D721Med (cell line): ENCODE results near the gene PRKG1.

ENCODE experiments used
- DNase-seq: peaks from one replicate; pipeline ENCODE4 v3.0.0; 2011; ENCODE audit warnings: low spot score; ENCODE audit not compliant: insufficient read length
- FAIRE-seq: peaks from 2 replicates; lab custom pipeline; 2011; peaks lifted over from hg19 to GRCh38; lab: Jason Lieb, UNC
- CTCF ChIP-seq: IDR thresholded peaks from 2 replicates; pipeline ENCODE4 v1.5.1; 2012; ENCODE audit warnings: mild to moderate bottlenecking, control low read depth; ENCODE audit not compliant: insufficient read depth; ENCODE audit errors: missing control alignments

PRKG1 gene

GRCh38 chr10:51892313-51892712 is 818.0 kb downstream of the PRKG1 start:
- no peak for DNase-seq
- no peak for FAIRE-seq
- TF ChIP-seq CTCF, result no peak

DNA sequence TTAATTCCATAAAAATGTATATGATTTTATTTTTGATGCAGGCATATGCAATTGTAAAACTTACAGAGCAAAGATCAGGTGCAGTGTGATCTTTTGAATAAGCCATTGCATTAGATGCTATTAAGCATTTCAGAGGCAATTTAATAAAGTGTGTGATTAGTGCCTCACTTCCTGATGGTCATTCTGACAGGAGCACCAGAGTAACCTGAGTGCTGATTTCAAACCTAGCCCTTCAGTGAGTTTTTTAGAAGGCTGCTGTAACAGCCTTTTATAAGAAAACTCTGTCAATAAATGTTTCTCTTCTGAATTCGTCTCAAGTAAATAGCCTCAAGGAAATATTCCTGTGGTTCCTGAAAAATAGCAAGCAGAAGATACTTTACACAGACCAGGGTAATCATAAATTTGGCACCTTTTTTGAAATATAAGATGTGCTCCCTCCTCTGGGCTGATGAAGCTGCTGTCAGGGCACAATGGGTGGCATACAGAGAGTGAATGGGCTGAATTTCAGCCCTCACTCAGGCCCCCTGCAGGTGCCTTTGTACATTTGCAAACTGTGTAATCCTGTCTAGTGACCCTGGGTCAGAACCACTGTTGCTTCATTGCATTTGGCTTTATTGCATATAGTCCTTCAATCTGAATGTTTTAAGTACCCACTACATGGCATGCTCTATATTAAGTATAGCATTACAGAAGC is 818.8 kb downstream of the PRKG1 start:
- FAIRE-seq (no peak), DNase-seq (no peak)
- peak; percentile 4 for TF ChIP-seq CTCF

GRCh38 chr10:51894771-51895578 is 820.7 kb downstream of the PRKG1 start:
- DNase-seq (no peak), FAIRE-seq (no peak)

GRCh38 chr10:51896849-51897248 is 822.6 kb downstream of the PRKG1 start:
- TF ChIP-seq CTCF, result no peak
- FAIRE-seq, result no peak
- DNase-seq, result no peak

More at GRCh38 chr10:51894771-51895578, 820.7 kb downstream of the PRKG1 start:
- TF ChIP-seq CTCF, result no peak

- no peak for FAIRE-seq
- no peak for DNase-seq
- TF ChIP-seq CTCF, result no peak
These were observed 823.3 kb downstream of the PRKG1 start for GRCh38 chr10:51897560-51897959.

GRCh38 chr10:51900180-51900579 is 825.9 kb downstream of the PRKG1 start:
- TF ChIP-seq CTCF, result no peak
- FAIRE-seq, result no peak

GRCh38 chr10:51903675-51904074 is 829.4 kb downstream of the PRKG1 start:
- FAIRE-seq (no peak), DNase-seq (no peak)
- TF ChIP-seq CTCF, result no peak

More at GRCh38 chr10:51900180-51900579, 825.9 kb downstream of the PRKG1 start:
- DNase-seq, result no peak
